Parathyroid adenoma (tissue), 2 donors: Measurements from ENCODE around the gene SLC26A1.

Experiments used
- H2AFZ ChIP-seq: fragments of 300-600 bp; sonication (generic); one replicate; pipeline ENCODE4 v1.7.0; 2017; ENCODE audit warnings: antibody characterized with exemption, mild to moderate bottlenecking
- H3K27ac ChIP-seq: fragments of 300-600 bp; sonication (generic); one replicate; pipeline ENCODE4 v1.7.0; 2017
- H3K27me3 ChIP-seq: fragments of 300-600 bp; sonication (generic); one replicate; pipeline ENCODE4 v1.7.0; 2017; ENCODE audit warnings: low read length; ENCODE audit not compliant: control insufficient read depth, insufficient read depth
- H3K36me3 ChIP-seq: fragments of 300-600 bp; sonication (generic); one replicate; pipeline ENCODE4 v1.7.0; 2017; ENCODE audit warnings: low read length; ENCODE audit not compliant: control insufficient read depth, insufficient read depth
- H3K4me1 ChIP-seq: fragments of 300-600 bp; sonication (generic); one replicate; pipeline ENCODE4 v1.7.0; 2017; ENCODE audit warnings: control low read depth
- H3K4me2 ChIP-seq: fragments of 300-600 bp; sonication (generic); one replicate; pipeline ENCODE4 v1.7.0; 2017; ENCODE audit warnings: low read length
- H3K4me3 ChIP-seq: fragments of 300-600 bp; sonication (generic); one replicate; pipeline ENCODE4 v1.7.0; 2017; ENCODE audit warnings: low read depth, low read length
- H3K79me2 ChIP-seq: fragments of 300-600 bp; sonication (generic); one replicate; pipeline ENCODE4 v1.7.0; 2017; ENCODE audit warnings: control low read depth
- H3K9ac ChIP-seq: fragments of 300-600 bp; sonication (generic); one replicate; pipeline ENCODE4 v1.7.0; 2017; ENCODE audit warnings: mild to moderate bottlenecking
- H3K9me3 ChIP-seq: fragments of 300-600 bp; sonication (generic); one replicate; pipeline ENCODE4 v1.7.0; 2017; ENCODE audit warnings: low read length; ENCODE audit not compliant: control insufficient read depth
- CTCF ChIP-seq: fragments of 300-600 bp; sonication (generic); IDR thresholded peaks from one replicate; pipeline ENCODE4 v1.7.0; 2017; ENCODE audit warnings: antibody characterized with exemption, mild to moderate bottlenecking
- donor health status: primary hyperparathyroidism.

SLC26A1 gene

GRCh38 chr4:966266-967112, 26.7 kb downstream of the SLC26A1 start:
- no peaks in the 10 kb centered on the region for H3K9me3 ChIP-seq
- H3K4me2 ChIP-seq = no peak overlapping the region
- H3K27ac ChIP-seq = no peak overlapping the region
- H3K36me3 ChIP-seq = no peaks in the 10 kb centered on the region
- no peaks in the 10 kb centered on the region for H3K27me3 ChIP-seq
- TF ChIP-seq CTCF = no peak
- no peak overlapping the region for H2AFZ ChIP-seq
- no peaks in the 10 kb centered on the region for H3K79me2 ChIP-seq
- H3K4me1 ChIP-seq = no peaks in the 10 kb centered on the region
- H3K4me3 ChIP-seq = no peak overlapping the region
- no peak overlapping the region for H3K9ac ChIP-seq

- H3K79me2 ChIP-seq = no peaks in the 10 kb centered on the region
- no peak overlapping the region for H2AFZ ChIP-seq
- no peaks in the 10 kb centered on the region for H3K27me3 ChIP-seq
- TF ChIP-seq CTCF = no peak
- no peaks in the 10 kb centered on the region for H3K36me3 ChIP-seq
- no peak overlapping the region for H3K4me3 ChIP-seq
- no peak overlapping the region for H3K27ac ChIP-seq
- no peaks in the 10 kb centered on the region for H3K9me3 ChIP-seq
- no peak overlapping the region for H3K9ac ChIP-seq
- no peaks in the 10 kb centered on the region for H3K4me1 ChIP-seq
- H3K4me2 ChIP-seq = no peak overlapping the region
Measured at GRCh38 chr4:965766-966134, 27.5 kb downstream of the SLC26A1 start.

DNA sequence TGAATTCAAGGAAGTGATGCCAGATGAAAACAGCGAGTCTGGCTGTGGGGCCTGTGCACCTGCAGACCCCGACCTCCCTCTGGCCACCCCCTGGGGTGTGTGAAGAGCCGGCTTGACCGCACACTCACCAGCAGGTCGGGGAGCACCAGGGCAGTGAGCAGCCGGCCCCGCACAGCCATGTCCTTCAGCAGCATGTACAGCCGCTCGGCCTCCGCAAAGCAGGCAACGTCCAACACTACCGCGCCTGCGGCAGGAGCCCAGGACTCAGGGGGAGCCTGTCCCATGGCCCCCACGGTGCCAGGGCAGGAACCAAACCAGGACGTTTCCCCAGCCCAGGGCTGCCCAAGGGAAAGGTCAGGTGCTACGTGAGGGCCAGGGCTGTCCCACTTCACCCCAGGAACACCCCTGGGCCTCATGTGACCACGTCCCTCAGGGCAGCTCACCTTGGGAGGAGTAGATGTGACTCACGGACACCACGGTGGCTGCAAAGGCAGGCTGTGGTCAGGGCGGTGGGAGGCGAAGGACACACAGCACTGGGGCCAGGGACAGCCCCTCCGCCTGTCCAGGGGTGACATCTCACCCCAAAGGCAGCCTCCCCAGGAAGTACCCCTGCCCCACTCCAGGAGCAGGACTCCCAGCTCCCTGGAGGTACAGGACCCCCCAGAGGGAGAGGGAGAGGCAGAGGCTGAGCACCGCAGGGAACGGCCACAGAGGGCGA, 28.0 kb downstream of the SLC26A1 start:
- no peaks in the 10 kb centered on the region for H3K79me2 ChIP-seq
- H3K9ac ChIP-seq = no peak overlapping the region
- no peak for TF ChIP-seq CTCF
- H3K4me1 ChIP-seq = no peaks in the 10 kb centered on the region
- H3K9me3 ChIP-seq = no peaks in the 10 kb centered on the region
- H3K27ac ChIP-seq = no peak overlapping the region
- H2AFZ ChIP-seq = no peak overlapping the region
- H3K27me3 ChIP-seq = no peaks in the 10 kb centered on the region
- no peak overlapping the region for H3K4me2 ChIP-seq
- H3K36me3 ChIP-seq = no peaks in the 10 kb centered on the region
- H3K4me3 ChIP-seq = no peak overlapping the region

DNA sequence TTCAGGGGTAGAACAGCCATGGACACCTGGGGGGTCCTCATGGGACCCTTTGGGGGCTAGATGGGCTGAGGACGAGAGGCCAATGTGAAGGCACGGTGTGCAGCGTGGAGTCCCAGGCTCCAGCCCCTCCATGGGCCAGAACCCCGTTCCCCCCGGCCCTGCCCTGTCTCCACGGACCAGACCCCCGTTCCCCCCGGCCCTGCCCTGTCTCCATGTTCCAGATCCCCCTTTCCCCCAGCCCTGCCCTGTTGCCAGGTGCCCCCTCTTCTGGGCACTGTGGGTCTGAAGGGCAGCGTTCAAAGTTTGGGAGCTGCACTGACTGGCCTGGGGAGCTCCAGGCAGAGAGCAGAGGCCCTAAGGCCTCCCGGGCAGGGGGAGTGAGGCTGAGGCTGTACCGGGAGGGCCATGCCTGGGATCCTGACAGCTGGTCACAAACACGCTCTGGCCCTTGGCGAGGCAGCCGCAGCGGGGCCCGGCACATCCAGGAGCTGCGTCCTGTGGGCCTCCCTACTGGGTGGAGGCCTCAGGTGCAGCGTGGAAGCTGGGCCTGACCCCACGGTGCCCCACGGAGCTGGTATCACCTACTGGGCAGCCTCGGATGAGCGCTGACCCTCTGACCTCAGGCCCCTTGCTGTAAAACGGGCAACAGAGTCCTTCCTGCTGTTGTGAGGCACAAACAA, 28.7 kb downstream of the SLC26A1 start:
- H2AFZ ChIP-seq = no peak overlapping the region
- no peak overlapping the region for H3K27ac ChIP-seq
- H3K9ac ChIP-seq = no peak overlapping the region
- H3K36me3 ChIP-seq = no peaks in the 10 kb centered on the region
- H3K9me3 ChIP-seq = no peaks in the 10 kb centered on the region
- H3K4me1 ChIP-seq = no peaks in the 10 kb centered on the region
- H3K4me2 ChIP-seq = no peak overlapping the region
- H3K27me3 ChIP-seq = no peaks in the 10 kb centered on the region
- H3K4me3 ChIP-seq = no peak overlapping the region
- TF ChIP-seq CTCF = no peak
- no peaks in the 10 kb centered on the region for H3K79me2 ChIP-seq
